GM12892 (cell line): ENCODE data around the gene ARHGEF2.

Source experiments
- POLR2A ChIP-seq: IDR thresholded peaks from 2 replicates; pipeline ENCODE4 v1.6.1; 2011; ENCODE audit warnings: low read depth, low read length, control low read depth
- POLR2AphosphoS5 ChIP-seq: IDR thresholded peaks from 2 replicates; pipeline ENCODE4 v1.6.1; 2011; ENCODE audit warnings: low read depth, low read length, control low read depth
- TAF1 ChIP-seq: IDR thresholded peaks from 2 replicates; pipeline ENCODE4 v1.6.1; 2011; ENCODE audit warnings: low read depth, mild to moderate bottlenecking, control low read depth, low read length, borderline replicate concordance

GRCh38 chr1:155993595-155993994 lies 15.2 kb upstream of the ARHGEF2 start:
- TF ChIP-seq POLR2A (no peak), TAF1 (no peak), POLR2AphosphoS5 (no peak)
